A673 (cell line): ENCODE results near the gene EMP2.

Source experiments
- EZH2 ChIP-seq: fragments of 200-600 bp; sonication (generic); IDR thresholded peaks from 2 replicates; pipeline ENCODE4 v1.6.1; 2017; ENCODE audit warnings: borderline replicate concordance, low read depth, mild to moderate bottlenecking, mixed read lengths, antibody characterized with exemption, low read length; ENCODE audit not compliant: poor library complexity, severe bottlenecking
- TF ChIP-seq, protein P1 (sequence below): fragments of 300-800, 200-600 bp; sonication (generic); conservative IDR thresholded peaks from 2 replicates; pipeline ENCODE4 v1.5.1; 2017; ENCODE audit warnings: low read depth, mild to moderate bottlenecking, antibody characterized with exemption, low read length, moderate library complexity, mixed read lengths

DNA sequence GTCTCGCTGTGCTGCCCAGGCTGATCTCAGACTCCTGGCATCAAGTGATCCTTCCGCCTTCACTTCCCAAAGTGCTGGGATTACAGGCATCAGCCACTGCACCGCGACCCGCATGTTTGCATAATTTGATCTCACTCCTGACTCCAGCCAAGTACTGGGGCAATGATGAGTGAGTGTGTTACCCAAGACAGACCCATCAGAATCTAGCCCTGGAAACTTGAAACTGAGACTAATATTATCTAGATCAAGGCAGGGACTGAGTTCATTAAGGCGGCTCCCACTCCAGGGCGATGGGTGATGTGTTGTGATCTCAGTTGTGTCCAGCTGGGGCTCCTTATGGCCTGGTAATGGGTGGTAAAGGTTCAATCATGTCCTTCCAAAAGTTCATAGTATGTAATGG lies 53.4 kb downstream of the EMP2 start:
- TF ChIP-seq, protein P1, sequence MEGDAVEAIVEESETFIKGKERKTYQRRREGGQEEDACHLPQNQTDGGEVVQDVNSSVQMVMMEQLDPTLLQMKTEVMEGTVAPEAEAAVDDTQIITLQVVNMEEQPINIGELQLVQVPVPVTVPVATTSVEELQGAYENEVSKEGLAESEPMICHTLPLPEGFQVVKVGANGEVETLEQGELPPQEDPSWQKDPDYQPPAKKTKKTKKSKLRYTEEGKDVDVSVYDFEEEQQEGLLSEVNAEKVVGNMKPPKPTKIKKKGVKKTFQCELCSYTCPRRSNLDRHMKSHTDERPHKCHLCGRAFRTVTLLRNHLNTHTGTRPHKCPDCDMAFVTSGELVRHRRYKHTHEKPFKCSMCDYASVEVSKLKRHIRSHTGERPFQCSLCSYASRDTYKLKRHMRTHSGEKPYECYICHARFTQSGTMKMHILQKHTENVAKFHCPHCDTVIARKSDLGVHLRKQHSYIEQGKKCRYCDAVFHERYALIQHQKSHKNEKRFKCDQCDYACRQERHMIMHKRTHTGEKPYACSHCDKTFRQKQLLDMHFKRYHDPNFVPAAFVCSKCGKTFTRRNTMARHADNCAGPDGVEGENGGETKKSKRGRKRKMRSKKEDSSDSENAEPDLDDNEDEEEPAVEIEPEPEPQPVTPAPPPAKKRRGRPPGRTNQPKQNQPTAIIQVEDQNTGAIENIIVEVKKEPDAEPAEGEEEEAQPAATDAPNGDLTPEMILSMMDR, result no peak
- TF ChIP-seq EZH2, result no peak
